Epithelial cell of alveolus of lung (primary cell): Measurements from ENCODE around the gene FGF7. TPM values are rescaled to one million over a fixed set of nuclear protein-coding genes. Genes with fewer than 3 reads are reported as not detected.

ENCODE experiments used
- total RNA-seq: library from RNA; depleted of rRNA; stranded (reverse); fragments of >200 nt; gene quantifications from 2 replicates; pipeline ENCODE4 v1.2.1, GENCODE V29; 2015

The FGF7 gene, protein sequence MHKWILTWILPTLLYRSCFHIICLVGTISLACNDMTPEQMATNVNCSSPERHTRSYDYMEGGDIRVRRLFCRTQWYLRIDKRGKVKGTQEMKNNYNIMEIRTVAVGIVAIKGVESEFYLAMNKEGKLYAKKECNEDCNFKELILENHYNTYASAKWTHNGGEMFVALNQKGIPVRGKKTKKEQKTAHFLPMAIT
- total RNA-seq: 53.8 and 162 TPM in 2 replicates

DNA sequence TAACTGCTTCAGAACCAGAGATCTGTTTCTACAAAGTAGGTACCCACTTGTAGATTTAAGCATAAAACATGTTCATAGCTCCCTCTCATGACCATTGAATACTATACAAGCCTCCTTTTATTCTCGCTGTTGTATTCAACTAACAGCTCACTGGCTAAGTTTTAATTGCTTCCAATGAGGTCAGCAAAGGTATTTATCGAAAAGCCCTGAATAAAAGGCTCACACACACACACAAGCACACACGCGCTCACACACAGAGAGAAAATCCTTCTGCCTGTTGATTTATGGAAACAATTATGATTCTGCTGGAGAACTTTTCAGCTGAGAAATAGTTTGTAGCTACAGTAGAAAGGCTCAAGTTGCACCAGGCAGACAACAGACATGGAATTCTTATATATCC lies at the start of gene FGF7:
TSS of gene FGF7 (plus strand) at position 222 of the 400 bp plus-strand sequence. CDS start 1,056 bp downstream, outside the sequence.

Other genes starting within 250 kb of the FGF7 start
- 3.2 and 4.3 TPM in 2 replicates for gene FAM227B, start 197.6 kb downstream of the FGF7 start, total RNA-seq
- gene DTWD1, start 197.8 kb downstream of the FGF7 start, total RNA-seq: 31.0 and 56.0 TPM in 2 replicates